GM19238 (cell line): ENCODE data around the gene ADAM8.

Experiments
- DNase-seq: peaks from one replicate; pipeline ENCODE4 v3.0.0; 2011; ENCODE audit warnings: low spot score; ENCODE audit not compliant: insufficient read length

Gene ADAM8

GRCh38 chr10:133309100-133309719 is 32.5 kb upstream of the ADAM8 start:
- peak; percentile 90 for DNase-seq

DNA sequence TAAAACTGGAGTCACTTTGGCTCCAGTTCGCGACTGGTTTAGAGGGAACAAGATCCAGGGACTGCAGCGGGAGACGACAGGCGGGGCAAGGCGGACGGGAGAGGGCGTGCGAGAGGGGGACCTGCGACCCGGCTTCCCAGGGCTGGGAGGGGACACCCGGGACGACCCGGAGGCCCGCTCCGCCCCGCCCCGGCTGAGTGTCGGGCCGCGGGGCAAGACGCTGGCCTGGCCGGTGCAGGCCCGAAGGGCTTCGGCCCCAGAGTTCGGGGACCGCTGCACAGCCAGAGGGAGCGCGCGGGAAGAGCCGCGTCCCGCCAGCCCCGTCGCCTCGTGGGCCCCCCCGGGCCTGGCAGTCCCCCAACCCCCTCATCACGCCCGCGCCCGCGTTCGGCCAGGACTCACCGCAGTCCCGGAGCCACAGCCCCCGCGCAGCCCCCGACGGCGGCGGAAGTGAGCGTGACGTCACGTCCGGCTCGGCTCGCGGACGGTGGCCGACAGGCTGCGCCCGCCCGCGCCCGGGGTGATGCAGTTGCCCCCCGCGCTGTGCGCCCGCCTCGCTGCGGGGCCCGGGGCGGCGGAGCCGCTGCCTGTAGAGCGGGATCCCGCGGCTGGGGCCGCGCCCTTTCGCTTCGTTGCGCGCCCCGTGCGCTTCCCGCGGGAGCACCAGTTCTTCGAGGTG is 31.9 kb upstream of the ADAM8 start, which contains the start of the genes TUBGCP2 and ZNF511:
Gene TUBGCP2 (minus strand): TSS at position 452 of the 679 bp plus-strand sequence. CDS start 5,931 bp downstream, outside the sequence.
Gene ZNF511 (plus strand): TSS at position 494 of the 679 bp plus-strand sequence. CDS start 30 bp downstream, at position 524.
- peak; percentile 89 for DNase-seq

DNA sequence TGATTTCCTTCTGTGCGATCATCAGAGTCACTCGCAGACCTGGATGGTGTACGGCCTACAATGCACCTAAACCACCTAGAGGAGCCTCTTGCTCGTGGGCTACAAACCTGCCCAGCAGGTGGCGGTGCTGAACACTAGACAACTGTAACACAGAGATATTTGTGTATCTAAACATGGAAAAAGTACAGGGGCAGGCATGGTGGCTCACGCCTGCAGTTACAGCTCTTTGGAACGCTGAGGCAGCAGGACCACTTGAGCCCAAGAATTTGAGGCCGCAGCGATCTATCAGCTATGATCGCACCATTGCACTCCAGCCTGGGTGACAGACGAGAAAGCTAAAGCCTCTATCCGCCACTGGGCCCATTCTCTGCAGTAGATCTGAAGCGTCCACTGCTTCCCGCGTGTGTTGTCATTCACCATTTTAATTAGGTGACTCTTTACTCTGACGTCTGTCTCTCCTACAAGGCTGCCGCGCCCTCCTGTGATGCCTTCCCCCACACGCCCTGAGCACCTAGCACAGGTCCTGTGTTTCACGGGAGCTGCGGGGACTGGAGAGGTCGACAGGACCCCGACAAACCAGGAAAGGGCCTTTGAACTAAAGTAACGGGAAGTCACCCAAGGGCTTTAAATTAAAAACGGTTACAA is 31.2 kb upstream of the ADAM8 start:
- peak; percentile 67 for DNase-seq

DNA sequence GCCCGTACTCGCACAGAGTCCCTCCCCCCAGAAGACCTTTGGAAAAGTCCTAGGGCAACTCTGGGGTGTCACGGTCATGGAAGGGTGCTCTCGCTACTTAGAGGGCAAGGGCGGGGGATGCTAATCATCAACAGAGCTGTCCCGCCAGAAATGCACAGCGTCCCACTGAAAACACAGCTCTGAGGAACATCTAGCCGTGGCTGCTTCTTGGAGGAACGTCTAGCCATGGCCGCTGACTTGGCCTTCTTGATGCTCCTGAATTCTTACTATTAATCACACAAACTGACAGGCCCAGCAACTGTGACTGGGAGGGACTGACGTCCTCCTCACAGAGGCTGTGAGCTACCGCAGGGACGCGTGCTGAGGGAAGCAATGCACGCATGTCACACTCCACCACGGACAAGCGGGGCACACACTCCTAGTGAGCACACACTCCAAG is 30.3 kb upstream of the ADAM8 start:
- no peak for DNase-seq

- DNase-seq: no peak
Measured at GRCh38 chr10:133306097-133306476, 29.4 kb upstream of the ADAM8 start.

DNA sequence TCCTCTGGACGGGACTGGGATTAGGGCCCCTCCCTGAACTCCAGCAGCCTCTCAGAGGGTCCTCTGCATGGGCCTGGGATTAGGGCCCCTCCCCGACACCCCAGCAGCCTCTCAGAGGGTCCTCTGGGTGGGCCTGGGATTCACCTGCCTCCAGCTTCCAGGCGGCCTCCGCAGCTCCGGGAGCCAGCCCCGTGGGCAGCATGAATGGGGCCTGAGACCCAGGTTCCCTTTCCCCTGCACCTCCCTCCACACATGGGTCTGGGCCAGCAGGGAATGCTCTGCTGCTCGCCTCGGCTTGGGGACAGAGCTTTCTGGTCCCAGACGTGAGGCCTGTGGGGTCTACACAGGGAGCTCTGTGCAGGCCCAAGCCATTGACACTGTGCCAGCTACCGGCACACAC is 26.5 kb upstream of the ADAM8 start:
- no peak for DNase-seq

GRCh38 chr10:133302230-133302629 is 25.6 kb upstream of the ADAM8 start:
- DNase-seq: no peak

- DNase-seq: no peak
Measured at GRCh38 chr10:133299738-133300137, 23.1 kb upstream of the ADAM8 start.

- DNase-seq: no peak
Measured at GRCh38 chr10:133299224-133299623, 22.6 kb upstream of the ADAM8 start.

- DNase-seq: no peak
Measured at GRCh38 chr10:133298466-133298865, 21.8 kb upstream of the ADAM8 start.

- DNase-seq: no peak
Measured at GRCh38 chr10:133297504-133297903, 20.8 kb upstream of the ADAM8 start.

GRCh38 chr10:133295426-133296320 is 19.0 kb upstream of the ADAM8 start:
- DNase-seq: no peak

- no peak for DNase-seq
Measured at GRCh38 chr10:133294189-133294588, 17.5 kb upstream of the ADAM8 start.

- no peak for DNase-seq
Measured at GRCh38 chr10:133293810-133294119, 17.1 kb upstream of the ADAM8 start.

GRCh38 chr10:133292919-133293809 is 16.5 kb upstream of the ADAM8 start:
- DNase-seq: no peak

DNA sequence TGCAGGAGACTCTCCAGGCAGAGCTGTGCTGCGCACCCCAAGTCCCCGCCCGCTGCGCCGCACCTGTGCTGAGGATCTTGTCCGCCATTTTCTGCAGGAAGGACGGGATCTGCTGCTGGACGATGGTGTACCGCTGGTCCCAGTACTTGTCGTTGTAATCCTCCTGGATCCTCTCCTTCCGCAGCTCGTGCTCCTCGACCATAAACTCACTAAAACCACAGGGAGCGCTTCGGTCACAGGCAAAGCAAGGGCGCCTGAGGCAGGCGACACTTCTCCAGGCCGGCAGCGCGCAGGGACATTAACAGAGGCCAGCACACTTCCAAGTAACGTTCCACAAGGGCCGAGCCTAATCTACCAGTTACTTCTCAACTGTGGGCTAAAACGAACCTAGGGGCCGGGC is 13.1 kb upstream of the ADAM8 start:
- DNase-seq: no peak

DNA sequence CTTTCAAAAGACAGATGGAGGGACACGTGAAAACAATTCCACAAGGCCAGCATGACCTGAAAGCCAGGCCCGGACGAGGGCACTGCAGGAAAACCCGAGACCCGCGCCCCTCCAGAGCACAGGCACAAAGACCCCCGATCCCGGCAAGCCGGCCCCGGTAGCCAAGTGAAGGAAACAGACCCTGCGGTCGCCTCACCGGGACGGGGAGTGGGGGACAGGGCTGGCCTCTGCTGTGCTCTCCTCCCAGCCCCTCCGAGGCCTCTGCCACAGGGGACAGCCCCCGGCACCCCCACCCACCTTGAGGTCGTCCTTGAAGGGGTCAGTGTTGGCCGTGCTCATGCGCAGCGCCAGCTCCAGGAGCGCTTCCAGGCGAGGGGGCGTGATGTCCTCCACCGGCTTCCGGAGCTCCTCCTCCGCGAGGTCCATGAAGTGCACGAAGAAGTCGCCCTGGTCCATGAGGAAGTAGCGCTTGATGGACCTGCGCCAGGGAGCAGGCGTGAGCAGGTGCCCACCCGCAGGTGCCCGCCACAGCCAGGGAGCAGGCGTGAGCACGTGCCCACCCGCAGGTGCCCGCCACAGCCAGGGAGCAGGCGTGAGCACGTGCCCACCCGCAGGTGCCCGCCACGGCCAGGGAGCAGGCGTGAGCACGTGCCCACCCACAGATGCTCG is 11.3 kb upstream of the ADAM8 start:
- DNase-seq: no peak

DNA sequence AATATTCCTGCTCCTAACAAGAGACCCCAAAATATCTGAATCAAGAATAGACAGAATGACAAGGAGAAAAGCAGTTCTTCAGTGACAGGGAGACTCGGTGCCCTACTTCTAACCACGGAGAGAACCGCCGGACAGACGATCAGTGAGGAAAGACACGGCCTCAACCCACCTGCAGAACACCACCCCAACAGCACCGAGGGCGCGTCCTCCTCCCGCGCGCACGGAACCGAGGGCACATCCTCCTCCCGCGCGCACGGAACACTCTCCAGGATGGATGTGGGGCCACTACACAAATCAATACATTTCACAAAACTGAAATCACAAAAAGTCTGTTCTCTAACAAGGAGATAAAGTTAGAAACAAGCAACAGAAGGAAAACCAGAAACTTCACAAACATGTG is 9.7 kb upstream of the ADAM8 start:
- no peak for DNase-seq

- DNase-seq: no peak
Measured at GRCh38 chr10:133285217-133285616, 8.5 kb upstream of the ADAM8 start.

GRCh38 chr10:133283931-133284330 is 7.3 kb upstream of the ADAM8 start:
- DNase-seq: no peak
